IMR-90 (cell line): ENCODE data around the gene PDC. TPM values are rescaled to one million over a fixed set of nuclear protein-coding genes. Genes with fewer than 3 reads are reported as not detected.

ENCODE experiments used
- ATAC-seq: fragments of 200-7000 bp; cut with Tn5 transposase; 2 replicates; pipeline ENCODE4 v1.9.1; 2020; ENCODE audit warnings: low read depth, mild to moderate bottlenecking, moderate library complexity
- BruUV-seq: library from RNA; stranded (reverse); fragments of 400-500 nt; replicated peaks from 2 replicates; lab custom pipeline; 2021; lab: Mats Ljungman, UMichigan
- CTCF ChIA-PET: fragments of 300-600 bp; formaldehyde crosslinking; extraction: SDS; loops from one replicate; lab custom pipeline; 2021; ENCODE audit warnings: antibody characterized with exemption; lab: Yijun Ruan, JAX
- POLR2A ChIA-PET: fragments of 300-600 bp; sonication (Branson Sonifier 250); formaldehyde crosslinking; loops from one replicate; lab custom pipeline; 2022; ENCODE audit warnings: antibody characterized with exemption; ENCODE audit not compliant: unreplicated experiment; lab: Charles Lee
- DNase-seq: peaks from one replicate; pipeline ENCODE4 v3.0.0; 2013
- H2AFZ ChIP-seq: replicated peaks from 2 replicates; pipeline ENCODE3; 2013; ENCODE audit warnings: low read length, mild to moderate bottlenecking; ENCODE audit not compliant: poor library complexity
- H2AK5ac ChIP-seq: 2 replicates; pipeline ENCODE4 v1.6.1; 2013; ENCODE audit warnings: low read depth, low read length, inconsistent platforms
- H2AK9ac ChIP-seq: replicated peaks from 2 replicates; pipeline ENCODE3; 2013; ENCODE audit warnings: mild to moderate bottlenecking, low read depth, low read length, moderate library complexity; ENCODE audit not compliant: poor library complexity
- H2BK120ac ChIP-seq: 2 replicates; pipeline ENCODE4 v1.6.1; 2013; ENCODE audit warnings: low read depth, low read length, inconsistent platforms
- H2BK15ac ChIP-seq: 3 replicates; pipeline ENCODE4 v1.6.1; 2013; ENCODE audit warnings: low read depth, low read length, inconsistent platforms
- H2BK20ac ChIP-seq: 2 replicates; pipeline ENCODE4 v1.6.1; 2013; ENCODE audit warnings: low read depth, mild to moderate bottlenecking, inconsistent platforms, low read length, moderate library complexity
- H2BK5ac ChIP-seq: 2 replicates; pipeline ENCODE4 v1.6.1; 2013; ENCODE audit warnings: mild to moderate bottlenecking, low read depth, low read length, inconsistent platforms; ENCODE audit not compliant: poor library complexity, severe bottlenecking
- H3K14ac ChIP-seq: replicated peaks from 2 replicates; pipeline ENCODE4 v1.6.1; 2013; ENCODE audit warnings: low read depth, low read length, inconsistent platforms
- H3K18ac ChIP-seq: 2 replicates; pipeline ENCODE4 v1.6.1; 2013; ENCODE audit warnings: low read depth, low read length, control low read depth
- H3K23ac ChIP-seq: 2 replicates; pipeline ENCODE4 v1.6.1; 2013; ENCODE audit warnings: low read depth, low read length, inconsistent platforms
- H3K27ac ChIP-seq: 2 replicates; pipeline ENCODE4 v1.5.1; 2013; ENCODE audit warnings: mild to moderate bottlenecking, control low read depth, low read length; ENCODE audit not compliant: insufficient read depth
- H3K27me3 ChIP-seq: 2 replicates; pipeline ENCODE4 v1.6.1; 2013; ENCODE audit warnings: low read length; ENCODE audit not compliant: control insufficient read depth, insufficient read depth
- H3K36me3 ChIP-seq: 2 replicates; pipeline ENCODE4 v1.6.1; 2013; ENCODE audit warnings: low read length, mixed read lengths; ENCODE audit not compliant: control insufficient read depth, insufficient read depth
- H3K4ac ChIP-seq: 2 replicates; pipeline ENCODE4 v1.6.1; 2013; ENCODE audit warnings: low read depth, low read length, inconsistent platforms
- H3K4me1 ChIP-seq: 2 replicates; pipeline ENCODE4 v1.6.1; 2013; ENCODE audit warnings: low read length, mixed read lengths; ENCODE audit not compliant: control insufficient read depth, insufficient read depth
- H3K4me2 ChIP-seq: 2 replicates; pipeline ENCODE4 v1.6.1; 2013; ENCODE audit warnings: low read depth, mild to moderate bottlenecking, control low read depth, low read length, moderate library complexity
- H3K4me3 ChIP-seq: 2 replicates; pipeline ENCODE4 v1.5.1; 2013; ENCODE audit warnings: low read depth, mild to moderate bottlenecking, control low read depth, low read length, moderate library complexity; ENCODE audit not compliant: insufficient read depth
- H3K56ac ChIP-seq: 2 replicates; pipeline ENCODE4 v1.6.1; 2013; ENCODE audit warnings: low read length, inconsistent platforms; ENCODE audit not compliant: insufficient read depth; ENCODE audit errors: extremely low read depth
- H3K79me1 ChIP-seq, 2 experiments: 2 replicates each; pipeline ENCODE4 v1.6.1; 2013; ENCODE audit warnings: low read length in 2 of 2, inconsistent platforms in 1 of 2, low read depth in 1 of 2
- H3K9ac ChIP-seq: 2 replicates; pipeline ENCODE4 v1.6.1; 2013; ENCODE audit warnings: low read depth, low read length, control low read depth
- H3K9me1 ChIP-seq: 2 replicates; pipeline ENCODE4 v1.6.1; 2013; ENCODE audit warnings: low read length, inconsistent platforms; ENCODE audit not compliant: insufficient read depth
- H3K9me3 ChIP-seq: 2 replicates; pipeline ENCODE4 v1.6.1; 2013; ENCODE audit warnings: low read length; ENCODE audit not compliant: control insufficient read depth, insufficient read depth
- H4K20me1 ChIP-seq: 2 replicates; pipeline ENCODE4 v1.6.1; 2013; ENCODE audit warnings: low read length, inconsistent platforms; ENCODE audit not compliant: insufficient read depth
- H4K5ac ChIP-seq: 2 replicates; pipeline ENCODE4 v1.6.1; 2013; ENCODE audit warnings: mild to moderate bottlenecking, low read depth, low read length, control low read depth
- H4K8ac ChIP-seq, 2 experiments: 2 replicates each; pipeline ENCODE4 v1.6.1; 2013; ENCODE audit warnings: low read depth in 2 of 2, low read length in 2 of 2, control low read depth in 1 of 2, inconsistent platforms in 1 of 2
- H4K91ac ChIP-seq: 2 replicates; pipeline ENCODE4 v1.6.1; 2013; ENCODE audit warnings: low read depth, low read length, inconsistent platforms; ENCODE audit not compliant: insufficient read depth
- BHLHE40 ChIP-seq: fragments of 150-350 bp; IDR thresholded peaks from 2 replicates; pipeline ENCODE4 v1.6.1; 2016; ENCODE audit warnings: mild to moderate bottlenecking, low read depth, low read length
- CHD1 ChIP-seq: IDR thresholded peaks from 2 replicates; pipeline ENCODE4 v1.6.1; 2012; ENCODE audit warnings: low read depth, low read length, improper control_type of control experiment
- CTCF ChIP-seq: conservative IDR thresholded peaks from 2 replicates; pipeline ENCODE4 v1.5.1; 2012; ENCODE audit warnings: mild to moderate bottlenecking, low read depth, low read length, improper control_type of control experiment
- FOS ChIP-seq: fragments of 150-350 bp; IDR thresholded peaks from 2 replicates; pipeline ENCODE4 v1.6.1; 2016; ENCODE audit warnings: low read depth, low read length
- MAFK ChIP-seq: IDR thresholded peaks from 2 replicates; pipeline ENCODE4 v1.6.1; 2012; ENCODE audit warnings: low read depth, low read length, improper control_type of control experiment
- MAZ ChIP-seq: IDR thresholded peaks from 2 replicates; pipeline ENCODE4 v1.6.1; 2012; ENCODE audit warnings: low read depth, mild to moderate bottlenecking, low read length, improper control_type of control experiment, moderate library complexity, borderline replicate concordance
- RAD21 ChIP-seq: IDR thresholded peaks from 2 replicates; pipeline ENCODE4 v1.6.1; 2012; ENCODE audit warnings: low read length, improper control_type of control experiment
- RFX5 ChIP-seq: IDR thresholded peaks from 2 replicates; pipeline ENCODE4 v1.8.0; 2012; ENCODE audit warnings: low read depth, mild to moderate bottlenecking, low read length, moderate library complexity
- WGBS, 2 experiments: methylation state at CpG; one replicate each; pipeline versions ENCODE4 v1.1.5 to v1.1.7; 2013; ENCODE audit warnings: missing lambda C conversion rate in 2 of 2; ENCODE audit not compliant: insufficient read length in 1 of 2; ENCODE audit errors: extremely low coverage in 2 of 2; 5-methylcytosine and 5-hydroxymethylcytosine counted together
- dilution Hi-C: fragments of 300-500 bp; cut with HindIII; formaldehyde crosslinking; loops from one replicate; pipeline ENCODE4 v1.14.3; 2018; ENCODE audit warnings: low sequenced_read_pairs; ENCODE audit not compliant: unreplicated experiment
- in situ Hi-C: fragments of 300-500 bp; cut with MboI; formaldehyde crosslinking; loops from 3 replicates; pipeline ENCODE4 v1.14.3; 2019; ENCODE audit warnings: low sequenced_read_pairs, inconsistent platforms, mixed read lengths
- intact Hi-C: fragments of 100-400 bp; cut with micrococcal nuclease; formaldehyde crosslinking; loops from 2 replicates; pipeline ENCODE4 v1.10.0; 2022
- polyA plus RNA-seq, 3 experiments: library from polyadenylated mRNA; depleted of rRNA; stranded (reverse); fragments of >200 nt; gene quantifications; 2 replicates each; pipeline ENCODE4 v1.2.3, GENCODE V29; 2012; ENCODE audit warnings: low replicate concordance in 1 of 3
- total RNA-seq: library from RNA; depleted of rRNA; stranded (reverse); fragments of >200 nt; gene quantifications from 2 replicates; pipeline ENCODE4 v1.2.3, GENCODE V29; 2012
- TF ChIP-seq, protein P1 (sequence below): fragments of 150-350 bp; IDR thresholded peaks from 2 replicates; pipeline ENCODE4 v1.6.1; 2017; ENCODE audit warnings: mild to moderate bottlenecking, antibody characterized with exemption, low read length, low read depth

Gene PDC
- total and polyA plus RNA-seq, 2 of the 4 experiments (the other 2 are of a cell fraction), result not detected

DNA sequence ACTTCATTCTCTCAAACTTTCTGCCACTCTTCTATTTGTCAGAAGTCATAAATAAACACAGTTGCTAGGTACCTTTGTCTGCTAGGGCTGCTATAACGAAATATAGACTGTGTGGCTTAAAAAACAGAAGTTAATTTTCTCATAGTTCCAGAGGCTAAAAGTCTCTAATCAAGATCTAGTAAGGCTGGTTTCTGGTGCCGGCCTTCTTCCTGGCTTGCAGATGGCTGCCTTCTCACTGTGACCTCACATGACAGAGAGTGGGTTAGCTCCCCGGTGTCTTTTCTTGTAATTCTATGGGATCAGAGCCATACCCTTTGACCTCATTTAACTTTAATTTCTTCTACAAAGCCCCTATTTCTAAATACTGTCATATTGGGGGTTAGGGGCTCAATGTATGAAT lies 5.9 kb downstream of the PDC start:
- Histone ChIP-seq H3K9me3 (no peaks in the 10 kb centered on the region), H2BK5ac (no peak overlapping the region), H4K20me1 (no peaks in the 10 kb centered on the region), H2BK120ac (no peak overlapping the region), H2BK15ac (no peak overlapping the region), H2AFZ (no peak overlapping the region), H3K27me3 (no peaks in the 10 kb centered on the region), H3K14ac (no peak overlapping the region), H3K23ac (no peak overlapping the region), H3K4me3 (no peak overlapping the region), H3K36me3 (no peaks in the 10 kb centered on the region), H4K8ac (no peak overlapping the region), H3K18ac (no peak overlapping the region), H3K27ac (no peak overlapping the region), H2BK20ac (no peak overlapping the region), H3K9me1 (no peaks in the 10 kb centered on the region), H2AK5ac (no peak overlapping the region), H2AK9ac (no peak overlapping the region), H3K4ac (no peak overlapping the region), H3K79me1 (no peaks in the 10 kb centered on the region), H4K91ac (no peak overlapping the region), H4K5ac (no peak overlapping the region), H3K9ac (no peak overlapping the region), H3K56ac (no peak overlapping the region), H3K4me2 (no peak overlapping the region), H3K4me1 (no peaks in the 10 kb centered on the region)
- no peak for TF ChIP-seq BHLHE40
- TF ChIP-seq MAZ, result no peak
- no peak for TF ChIP-seq RAD21
- TF ChIP-seq CTCF, result no peak
- TF ChIP-seq, protein P1, sequence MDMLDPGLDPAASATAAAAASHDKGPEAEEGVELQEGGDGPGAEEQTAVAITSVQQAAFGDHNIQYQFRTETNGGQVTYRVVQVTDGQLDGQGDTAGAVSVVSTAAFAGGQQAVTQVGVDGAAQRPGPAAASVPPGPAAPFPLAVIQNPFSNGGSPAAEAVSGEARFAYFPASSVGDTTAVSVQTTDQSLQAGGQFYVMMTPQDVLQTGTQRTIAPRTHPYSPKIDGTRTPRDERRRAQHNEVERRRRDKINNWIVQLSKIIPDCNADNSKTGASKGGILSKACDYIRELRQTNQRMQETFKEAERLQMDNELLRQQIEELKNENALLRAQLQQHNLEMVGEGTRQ, result no peak
- no peak for TF ChIP-seq CHD1
- no peak for TF ChIP-seq MAFK
- TF ChIP-seq FOS, result no peak
- no peak for TF ChIP-seq RFX5
- intact Hi-C loops (no loop called here), dilution Hi-C loops (no loop called here), in situ Hi-C loops (no loop called here)
- ChIA-PET POLR2A (no interaction called here), CTCF (no interaction called here)
- no TSS peak for BruUV-seq
- no peak for ATAC-seq
- WGBS, 2 experiments, result no CpG with 5 or more reads among the region's 3 CpGs
- DNase-seq, result no peak
